ENCODE results near the gene INTS13.

The INTS13 gene

GRCh38 chr12:26891704-26892103 lies 46.1 kb downstream of the INTS13 start:
- Histone ChIP-seq H3K27ac (ENCODE audit: low read depth, low read length) (no peak overlapping the region), H3K36me3 (ENCODE audit: insufficient read depth, low read length) (no peaks in the 10 kb centered on the region), H3K4me1 (ENCODE audit: insufficient read depth, low read length) (no peaks in the 10 kb centered on the region), H3K9ac (ENCODE audit: low read depth, low read length) (no peak overlapping the region), H3K4me3 (ENCODE audit: low read length) (no peak overlapping the region), H3K9me3 (ENCODE audit: insufficient read depth, low read depth, low read length) (no peaks in the 10 kb centered on the region), H3K27me3 (ENCODE audit: insufficient read depth, low read length) (no peaks in the 10 kb centered on the region)
- 94% methylated on average over 1 of the region's 1 CpG for WGBS

- 90% methylated on average over 5 of the region's 5 CpGs for WGBS
- Histone ChIP-seq H3K36me3 (ENCODE audit: insufficient read depth, low read length) (no peaks in the 10 kb centered on the region), H3K27me3 (ENCODE audit: insufficient read depth, low read length) (no peaks in the 10 kb centered on the region), H3K9ac (ENCODE audit: low read depth, low read length) (no peak overlapping the region), H3K27ac (ENCODE audit: low read depth, low read length) (no peak overlapping the region), H3K4me1 (ENCODE audit: insufficient read depth, low read length) (no peaks in the 10 kb centered on the region), H3K4me3 (ENCODE audit: low read length) (no peak overlapping the region), H3K9me3 (ENCODE audit: insufficient read depth, low read depth, low read length) (no peaks in the 10 kb centered on the region)
Observed at GRCh38 chr12:26890784-26891183, 47.0 kb downstream of the INTS13 start.

GRCh38 chr12:26884765-26885576 lies 52.8 kb downstream of the INTS13 start:
- H3K9ac ChIP-seq (ENCODE audit: low read depth, low read length), result no peak overlapping the region
- WGBS, result 26% methylated on average over 16 of the region's 16 CpGs
- no peak overlapping the region for H3K4me3 ChIP-seq (ENCODE audit: low read length)
- H3K4me1 ChIP-seq (ENCODE audit: insufficient read depth, low read length), result no peaks in the 10 kb centered on the region
- no peaks in the 10 kb centered on the region for H3K36me3 ChIP-seq (ENCODE audit: insufficient read depth, low read length)
- no peak overlapping the region for H3K27ac ChIP-seq (ENCODE audit: low read depth, low read length)
- H3K9me3 ChIP-seq (ENCODE audit: insufficient read depth, low read depth, low read length), result no peaks in the 10 kb centered on the region
- no peaks in the 10 kb centered on the region for H3K27me3 ChIP-seq (ENCODE audit: insufficient read depth, low read length)

GRCh38 chr12:26880625-26881024 lies 57.2 kb downstream of the INTS13 start:
- Histone ChIP-seq H3K4me1 (ENCODE audit: insufficient read depth, low read length) (no peaks in the 10 kb centered on the region), H3K9ac (ENCODE audit: low read depth, low read length) (no peak overlapping the region), H3K9me3 (ENCODE audit: insufficient read depth, low read depth, low read length) (no peaks in the 10 kb centered on the region), H3K27me3 (ENCODE audit: insufficient read depth, low read length) (no peaks in the 10 kb centered on the region), H3K4me3 (ENCODE audit: low read length) (no peak overlapping the region), H3K27ac (ENCODE audit: low read depth, low read length) (no peak overlapping the region), H3K36me3 (ENCODE audit: insufficient read depth, low read length) (no peaks in the 10 kb centered on the region)
- 67% methylated on average over 2 of the region's 2 CpGs for WGBS

- 93% methylated on average over 6 of the region's 6 CpGs for WGBS
Observed at GRCh38 chr12:26878661-26879119, 59.1 kb downstream of the INTS13 start.

GRCh38 chr12:26874501-26875296 lies 63.1 kb downstream of the INTS13 start:
- WGBS, result 96% methylated on average over 6 of the region's 7 CpGs
- Histone ChIP-seq H3K27me3 (ENCODE audit: insufficient read depth, low read length) (no peaks in the 10 kb centered on the region), H3K36me3 (ENCODE audit: insufficient read depth, low read length) (no peaks in the 10 kb centered on the region), H3K4me1 (ENCODE audit: insufficient read depth, low read length) (no peaks in the 10 kb centered on the region), H3K4me3 (ENCODE audit: low read length) (no peak overlapping the region), H3K9ac (ENCODE audit: low read depth, low read length) (no peak overlapping the region), H3K27ac (ENCODE audit: low read depth, low read length) (no peak overlapping the region), H3K9me3 (ENCODE audit: insufficient read depth, low read depth, low read length) (no peaks in the 10 kb centered on the region)

More at GRCh38 chr12:26878661-26879119, 59.1 kb downstream of the INTS13 start:
- Histone ChIP-seq H3K4me1 (ENCODE audit: insufficient read depth, low read length) (no peaks in the 10 kb centered on the region), H3K9me3 (ENCODE audit: insufficient read depth, low read depth, low read length) (no peaks in the 10 kb centered on the region), H3K36me3 (ENCODE audit: insufficient read depth, low read length) (no peaks in the 10 kb centered on the region), H3K9ac (ENCODE audit: low read depth, low read length) (no peak overlapping the region), H3K27me3 (ENCODE audit: insufficient read depth, low read length) (no peaks in the 10 kb centered on the region), H3K27ac (ENCODE audit: low read depth, low read length) (no peak overlapping the region), H3K4me3 (ENCODE audit: low read length) (no peak overlapping the region)

GRCh38 chr12:26872625-26873024 lies 65.2 kb downstream of the INTS13 start:
- no peaks in the 10 kb centered on the region for H3K27me3 ChIP-seq (ENCODE audit: insufficient read depth, low read length)
- H3K4me1 ChIP-seq (ENCODE audit: insufficient read depth, low read length), result no peaks in the 10 kb centered on the region
- no CpG with 5 or more reads among the region's 1 CpG for WGBS
- no peak overlapping the region for H3K4me3 ChIP-seq (ENCODE audit: low read length)
- no peak overlapping the region for H3K9ac ChIP-seq (ENCODE audit: low read depth, low read length)
- no peaks in the 10 kb centered on the region for H3K36me3 ChIP-seq (ENCODE audit: insufficient read depth, low read length)
- H3K9me3 ChIP-seq (ENCODE audit: insufficient read depth, low read depth, low read length), result no peaks in the 10 kb centered on the region
- no peak overlapping the region for H3K27ac ChIP-seq (ENCODE audit: low read depth, low read length)

GRCh38 chr12:26871985-26872384 lies 65.8 kb downstream of the INTS13 start:
- Histone ChIP-seq H3K27me3 (ENCODE audit: insufficient read depth, low read length) (no peaks in the 10 kb centered on the region), H3K9ac (ENCODE audit: low read depth, low read length) (no peak overlapping the region), H3K9me3 (ENCODE audit: insufficient read depth, low read depth, low read length) (no peaks in the 10 kb centered on the region), H3K4me1 (ENCODE audit: insufficient read depth, low read length) (no peaks in the 10 kb centered on the region), H3K36me3 (ENCODE audit: insufficient read depth, low read length) (no peaks in the 10 kb centered on the region), H3K27ac (ENCODE audit: low read depth, low read length) (no peak overlapping the region), H3K4me3 (ENCODE audit: low read length) (no peak overlapping the region)
- no CpG with 5 or more reads among the region's 2 CpGs for WGBS

- Histone ChIP-seq H3K27ac (ENCODE audit: low read depth, low read length) (no peak overlapping the region), H3K4me3 (ENCODE audit: low read length) (no peak overlapping the region), H3K27me3 (ENCODE audit: insufficient read depth, low read length) (no peaks in the 10 kb centered on the region), H3K9ac (ENCODE audit: low read depth, low read length) (no peak overlapping the region), H3K9me3 (ENCODE audit: insufficient read depth, low read depth, low read length) (no peaks in the 10 kb centered on the region), H3K4me1 (ENCODE audit: insufficient read depth, low read length) (no peaks in the 10 kb centered on the region), H3K36me3 (ENCODE audit: insufficient read depth, low read length) (no peaks in the 10 kb centered on the region)
- WGBS, result 93% methylated on average over 10 of the region's 11 CpGs
Observed at GRCh38 chr12:26870491-26871419, 67.0 kb downstream of the INTS13 start.

GRCh38 chr12:26869908-26870459 lies 67.8 kb downstream of the INTS13 start:
- Histone ChIP-seq H3K27ac (ENCODE audit: low read depth, low read length) (no peak overlapping the region), H3K9ac (ENCODE audit: low read depth, low read length) (no peak overlapping the region), H3K9me3 (ENCODE audit: insufficient read depth, low read depth, low read length) (no peaks in the 10 kb centered on the region), H3K27me3 (ENCODE audit: insufficient read depth, low read length) (no peaks in the 10 kb centered on the region), H3K36me3 (ENCODE audit: insufficient read depth, low read length) (no peaks in the 10 kb centered on the region), H3K4me3 (ENCODE audit: low read length) (no peak overlapping the region), H3K4me1 (ENCODE audit: insufficient read depth, low read length) (no peaks in the 10 kb centered on the region)
- WGBS, result 82% methylated on average over 6 of the region's 6 CpGs
